AG04449 (cell line): ENCODE measurements around the gene LIN28A.

ENCODE experiments used
- CTCF ChIA-PET: fragments of 350-600 bp; formaldehyde crosslinking; extraction: SDS; loops from one replicate; lab custom pipeline; 2021; ENCODE audit warnings: antibody characterized with exemption; lab: Yijun Ruan, JAX
- POLR2A ChIA-PET: fragments of 400-600, 350-600 bp; formaldehyde crosslinking; extraction: SDS; loops from one replicate; lab custom pipeline; 2020; ENCODE audit warnings: antibody characterized with exemption, inconsistent platforms; lab: Yijun Ruan, JAX
- DNase-seq: peaks from one replicate; pipeline ENCODE4 v3.0.0-alpha.2; 2010; ENCODE audit warnings: low read depth, low spot score
- H3K4me3 ChIP-seq: 2 replicates; pipeline ENCODE4 v1.5.1; 2011; ENCODE audit warnings: low read depth, mild to moderate bottlenecking, control low read depth, low read length
- TF ChIP-seq, protein P1 (sequence below): IDR thresholded peaks from one replicate; pipeline ENCODE4 v1.5.1; 2011; ENCODE audit warnings: mild to moderate bottlenecking, moderate library complexity, low read length, control low read depth, inconsistent platforms; ENCODE audit not compliant: insufficient read depth; ENCODE audit errors: missing control alignments

Gene LIN28A, protein sequence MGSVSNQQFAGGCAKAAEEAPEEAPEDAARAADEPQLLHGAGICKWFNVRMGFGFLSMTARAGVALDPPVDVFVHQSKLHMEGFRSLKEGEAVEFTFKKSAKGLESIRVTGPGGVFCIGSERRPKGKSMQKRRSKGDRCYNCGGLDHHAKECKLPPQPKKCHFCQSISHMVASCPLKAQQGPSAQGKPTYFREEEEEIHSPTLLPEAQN

DNA sequence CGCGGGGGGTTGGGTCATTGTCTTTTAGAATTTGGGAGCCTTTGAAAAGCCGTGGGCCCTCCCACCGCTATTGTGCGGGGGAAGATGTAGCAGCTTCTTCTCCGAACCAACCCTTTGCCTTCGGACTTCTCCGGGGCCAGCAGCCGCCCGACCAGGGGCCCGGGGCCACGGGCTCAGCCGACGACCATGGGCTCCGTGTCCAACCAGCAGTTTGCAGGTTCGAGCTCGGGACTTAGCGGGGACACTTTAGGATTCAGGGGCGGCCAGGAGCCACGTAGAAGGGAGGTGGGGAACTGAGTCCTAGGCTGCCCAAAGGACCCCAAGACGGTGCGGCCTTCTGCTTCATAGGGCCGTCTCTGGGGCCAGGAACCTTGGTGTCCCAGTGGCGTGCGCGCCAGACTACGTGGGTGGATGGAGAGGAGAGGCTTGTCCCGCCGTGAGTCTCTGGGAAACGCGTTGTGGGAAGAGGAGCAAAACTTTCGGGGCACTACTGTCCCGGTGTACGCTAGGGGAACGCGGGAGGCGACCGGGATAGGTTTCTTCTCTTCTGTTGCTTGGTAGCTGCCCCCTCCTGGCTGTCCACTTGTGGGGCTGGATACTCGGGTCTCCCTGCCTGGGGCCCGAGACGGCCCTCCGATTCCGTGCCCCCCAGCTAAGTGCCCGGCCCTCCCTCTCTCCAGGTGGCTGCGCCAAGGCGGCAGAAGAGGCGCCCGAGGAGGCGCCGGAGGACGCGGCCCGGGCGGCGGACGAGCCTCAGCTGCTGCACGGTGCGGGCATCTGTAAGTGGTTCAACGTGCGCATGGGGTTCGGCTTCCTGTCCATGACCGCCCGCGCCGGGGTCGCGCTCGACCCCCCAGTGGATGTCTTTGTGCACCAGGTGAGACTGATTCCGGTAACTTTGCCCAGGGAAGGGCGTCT, at the start of gene LIN28A:
Gene LIN28A, plus strand, starts transcription at position 112 of the 918 bp plus-strand sequence. Its CDS starts 75 bp downstream, at position 187.
- ChIA-PET POLR2A (interaction anchor here (0.6 kb wide), 1 partner anchor 21 kb away, joined by 3 read pairs; the partner anchor contains the start of gene DHDDS), CTCF (interaction anchor here (1.2 to 2.6 kb wide), 3 partner anchors 9 to 15 kb away, joined by 3 to 10 read pairs (median 5); no protein-coding TSS in a partner anchor)
- TF ChIP-seq, protein P1, sequence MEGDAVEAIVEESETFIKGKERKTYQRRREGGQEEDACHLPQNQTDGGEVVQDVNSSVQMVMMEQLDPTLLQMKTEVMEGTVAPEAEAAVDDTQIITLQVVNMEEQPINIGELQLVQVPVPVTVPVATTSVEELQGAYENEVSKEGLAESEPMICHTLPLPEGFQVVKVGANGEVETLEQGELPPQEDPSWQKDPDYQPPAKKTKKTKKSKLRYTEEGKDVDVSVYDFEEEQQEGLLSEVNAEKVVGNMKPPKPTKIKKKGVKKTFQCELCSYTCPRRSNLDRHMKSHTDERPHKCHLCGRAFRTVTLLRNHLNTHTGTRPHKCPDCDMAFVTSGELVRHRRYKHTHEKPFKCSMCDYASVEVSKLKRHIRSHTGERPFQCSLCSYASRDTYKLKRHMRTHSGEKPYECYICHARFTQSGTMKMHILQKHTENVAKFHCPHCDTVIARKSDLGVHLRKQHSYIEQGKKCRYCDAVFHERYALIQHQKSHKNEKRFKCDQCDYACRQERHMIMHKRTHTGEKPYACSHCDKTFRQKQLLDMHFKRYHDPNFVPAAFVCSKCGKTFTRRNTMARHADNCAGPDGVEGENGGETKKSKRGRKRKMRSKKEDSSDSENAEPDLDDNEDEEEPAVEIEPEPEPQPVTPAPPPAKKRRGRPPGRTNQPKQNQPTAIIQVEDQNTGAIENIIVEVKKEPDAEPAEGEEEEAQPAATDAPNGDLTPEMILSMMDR, result no peak
- no peak within 1 kb of the TSS for H3K4me3 ChIP-seq
- DNase-seq, result no peak

DNA sequence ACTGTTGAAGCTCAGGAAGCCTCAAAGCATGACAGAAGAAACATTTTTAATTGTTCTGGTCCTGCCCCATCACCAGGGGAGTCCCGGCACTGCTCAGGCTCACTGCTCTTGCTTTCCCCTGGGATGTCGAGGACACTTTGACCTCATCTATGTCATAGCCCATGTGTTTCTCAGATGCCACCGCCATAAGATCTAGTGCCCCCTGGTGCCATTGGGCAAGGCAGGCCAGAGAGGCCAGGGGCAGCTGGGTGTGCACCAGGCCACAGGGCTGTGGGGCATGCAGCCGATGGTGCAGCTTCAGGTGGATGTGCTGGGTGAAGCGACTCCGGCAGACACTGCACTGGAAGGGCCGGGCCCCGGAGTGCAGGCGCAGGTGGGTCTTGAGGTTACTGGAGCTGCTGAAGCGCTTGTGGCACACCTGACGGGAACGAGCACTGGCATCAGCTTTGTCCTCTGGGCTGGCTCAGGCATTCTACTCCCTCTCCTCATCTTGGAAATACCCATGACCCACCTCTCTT, 49.0 kb upstream of the LIN28A start:
- DNase-seq, result no peak
- ChIA-PET CTCF (interaction anchor here (0.7 to 7.0 kb wide), 11 partner anchors 7 to 86 kb away, joined by 3 to 203 read pairs (median 10); partner anchors contain the start of genes CRYBG2 and ZNF683), POLR2A (no interaction called here)
- H3K4me3 ChIP-seq, result no peak overlapping the region
- TF ChIP-seq, protein P1, result no peak

DNA sequence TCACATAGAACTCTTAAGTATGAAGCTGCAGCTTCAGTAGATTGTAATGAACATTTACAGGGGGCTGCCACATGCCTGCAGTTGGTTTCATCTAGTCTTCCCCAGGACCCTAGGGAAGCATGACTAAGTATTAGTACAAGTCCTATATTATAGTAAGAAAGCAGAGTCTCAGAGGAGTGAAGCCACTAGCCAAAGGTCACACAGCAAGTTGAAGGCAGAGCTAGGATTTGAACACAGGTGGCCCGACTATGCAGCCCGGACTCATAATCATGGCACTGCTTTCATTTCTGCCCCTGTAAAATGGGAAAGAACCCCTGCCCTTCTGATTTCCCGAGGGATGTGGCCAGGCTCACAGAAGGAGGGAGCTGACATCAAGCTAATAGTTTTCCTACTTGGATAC, 48.3 kb upstream of the LIN28A start:
- POLR2A ChIA-PET, result no interaction called here
- TF ChIP-seq, protein P1, result no peak
- DNase-seq, result no peak
- no peak overlapping the region for H3K4me3 ChIP-seq
- CTCF ChIA-PET, result interaction anchor here (0.6 to 7.0 kb wide), 12 partner anchors 8 to 87 kb away, joined by 3 to 203 read pairs (median 14); partner anchors contain the start of genes CRYBG2, SH3BGRL3 and ZNF683

DNA sequence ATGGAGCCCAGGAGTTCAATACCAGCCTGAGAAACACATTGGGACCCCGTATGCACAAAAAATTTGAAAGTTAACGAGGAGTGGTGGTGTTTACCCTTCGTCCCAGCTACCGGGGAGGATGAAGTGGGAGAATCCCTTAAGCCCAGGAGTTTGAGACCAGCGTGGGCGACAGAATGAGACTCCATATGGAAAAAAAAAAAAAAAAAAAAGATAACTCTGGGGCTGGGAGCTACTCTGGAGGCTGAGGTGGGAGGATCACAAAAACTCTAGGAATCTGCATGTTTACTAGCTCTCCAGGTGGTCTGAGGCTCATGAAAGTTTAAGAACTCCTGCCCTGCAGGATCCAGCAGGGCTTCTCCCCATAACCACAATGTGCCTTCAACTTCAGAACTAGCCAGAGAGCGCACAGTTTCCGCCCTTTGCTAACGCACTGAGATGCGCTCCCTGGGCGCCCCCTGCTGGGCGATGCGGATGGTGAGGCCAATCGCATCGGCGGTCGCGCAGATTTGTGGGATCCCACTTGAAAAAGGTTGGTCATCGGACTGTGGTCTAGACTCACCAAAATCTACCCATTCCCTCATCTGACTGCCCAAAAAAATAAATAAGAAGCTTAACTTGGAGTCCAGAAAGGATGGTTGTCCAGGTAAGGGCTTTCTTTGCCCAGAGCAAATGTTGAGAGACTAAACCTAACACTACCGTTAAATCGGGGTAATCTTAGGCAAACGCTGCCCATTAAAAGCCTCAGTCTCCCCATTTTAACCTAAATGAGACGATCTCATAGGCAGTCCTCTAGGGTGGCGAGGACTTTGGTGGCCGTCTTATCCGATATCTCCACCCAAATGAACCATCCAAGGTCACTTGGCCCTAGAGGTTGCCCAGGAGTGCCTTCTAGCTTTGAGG, 46.8 kb upstream of the LIN28A start:
- H3K4me3 ChIP-seq, result no peak overlapping the region
- ChIA-PET POLR2A (no interaction called here), CTCF (interaction anchor here (0.6 to 7.0 kb wide), 57 partner anchors 10 to 320 kb away, joined by 3 to 203 read pairs (median 5); partner anchors contain the start of genes CD52, CEP85, CRYBG2 and DHDDS)
- no peak for DNase-seq
- TF ChIP-seq, protein P1, result peak; percentile 92

DNA sequence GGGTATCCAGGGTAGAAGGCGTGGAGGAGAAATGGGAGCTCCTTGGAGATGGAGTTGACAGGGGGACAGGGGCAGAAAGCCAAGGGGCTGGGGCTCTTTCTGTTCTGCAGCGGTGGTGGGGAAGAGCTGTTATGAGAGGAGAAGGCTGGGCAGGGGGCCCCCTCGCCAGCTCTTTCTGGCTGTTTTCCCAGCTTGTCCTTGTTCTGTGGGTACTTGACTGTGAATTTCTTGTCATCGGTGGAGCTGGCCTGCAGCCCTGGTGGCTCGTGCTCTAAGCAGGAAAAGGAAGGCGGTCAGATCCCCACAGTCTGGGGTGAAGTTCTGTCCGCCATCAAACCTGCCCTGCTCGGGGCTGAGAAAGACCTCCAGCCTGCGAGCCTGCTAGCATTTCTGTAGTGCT, 45.7 kb upstream of the LIN28A start:
- CTCF ChIA-PET, result interaction anchor here (0.7 to 7.0 kb wide), 28 partner anchors 11 to 278 kb away, joined by 3 to 203 read pairs (median 8); partner anchors contain the start of genes CD52, CEP85, CRYBG2 and DHDDS
- no peak for DNase-seq
- no peak overlapping the region for H3K4me3 ChIP-seq
- POLR2A ChIA-PET, result no interaction called here
- TF ChIP-seq, protein P1, result no peak
